HEK293 (cell line): ENCODE data around the gene CDH22.

Experiments
- CTCF ChIA-PET: fragments of 350-600 bp; formaldehyde crosslinking; extraction: SDS; loops from one replicate; lab custom pipeline; 2021; ENCODE audit warnings: antibody characterized with exemption; lab: Yijun Ruan, JAX
- POLR2A ChIA-PET: fragments of 300-600 bp; formaldehyde crosslinking; extraction: SDS; loops from one replicate; lab custom pipeline; 2020; ENCODE audit warnings: antibody characterized with exemption, inconsistent platforms; lab: Yijun Ruan, JAX
- H3K27ac ChIP-seq: fragments of 200-500 bp; sonication (Bioruptor generic); 2 replicates; pipeline ENCODE4 v1.5.1; 2014; ENCODE audit warnings: low read depth, low read length, control low read depth, inconsistent platforms; ENCODE audit errors: extremely low read depth
- H3K36me3 ChIP-seq, 2 experiments: fragments of 200-500 bp in 1 of 2; sonication (Bioruptor generic) in 1 of 2; 1 replicate in 1 of 2; 2 replicates in 1 of 2; pipeline ENCODE4 v1.5.1; 2014 to 2017; ENCODE audit warnings: inconsistent platforms in 2 of 2, low read length in 2 of 2; ENCODE audit not compliant: control insufficient read depth in 2 of 2, insufficient read depth in 1 of 2
- H3K4me1 ChIP-seq: fragments of 200-500 bp; sonication (Bioruptor generic); 2 replicates; pipeline ENCODE4 v1.5.1; 2014; ENCODE audit warnings: mild to moderate bottlenecking, low read length, inconsistent platforms; ENCODE audit not compliant: control insufficient read depth, insufficient read depth
- H3K4me3 ChIP-seq: 2 replicates; pipeline ENCODE4 v1.5.1; 2011; ENCODE audit warnings: low read depth, mild to moderate bottlenecking, control low read depth, low read length, moderate library complexity
- H3K9me3 ChIP-seq: fragments of 200-500 bp; sonication (Bioruptor generic); 2 replicates; pipeline ENCODE4 v1.5.1; 2014; ENCODE audit warnings: low read depth, low read length, inconsistent platforms; ENCODE audit not compliant: control insufficient read depth, insufficient read depth
- EGR2 ChIP-seq: fragments of 450-650 bp; formaldehyde crosslinking; IDR thresholded peaks from 2 replicates; pipeline ENCODE4 v1.5.1; 2016; ENCODE audit warnings: low read depth, missing biosample characterization, missing genetic modification characterization
- OSR2 ChIP-seq: fragments of 450-650 bp; formaldehyde crosslinking; IDR thresholded peaks from 2 replicates; pipeline ENCODE4 v1.5.1; 2016; ENCODE audit warnings: missing biosample characterization, missing genetic modification characterization
- SALL2 ChIP-seq: fragments of 450-650 bp; formaldehyde crosslinking; IDR thresholded peaks from 2 replicates; pipeline ENCODE4 v1.5.0; 2017; ENCODE audit warnings: missing biosample characterization, mild to moderate bottlenecking, missing genetic modification characterization, borderline replicate concordance
- SP7 ChIP-seq: fragments of 450-650 bp; formaldehyde crosslinking; IDR thresholded peaks from 2 replicates; pipeline ENCODE4 v1.5.1; 2016; ENCODE audit warnings: missing biosample characterization, missing genetic modification characterization
- WT1 ChIP-seq: fragments of 450-650 bp; formaldehyde crosslinking; IDR thresholded peaks from 2 replicates; pipeline ENCODE4 v1.5.1; 2016; ENCODE audit warnings: missing biosample characterization, missing genetic modification characterization
- ZBTB8A ChIP-seq: fragments of 450-650 bp; formaldehyde crosslinking; IDR thresholded peaks from 2 replicates; pipeline ENCODE4 v1.5.1; 2016; ENCODE audit warnings: missing biosample characterization, missing genetic modification characterization
- ZFHX2 ChIP-seq: fragments of 450-650 bp; formaldehyde crosslinking; conservative IDR thresholded peaks from 2 replicates; pipeline ENCODE4 v1.5.1; 2016; ENCODE audit warnings: missing biosample characterization, missing genetic modification characterization
- ZIC2 ChIP-seq: fragments of 450-650 bp; formaldehyde crosslinking; IDR thresholded peaks from 2 replicates; pipeline ENCODE4 v1.5.1; 2016; ENCODE audit warnings: missing biosample characterization, missing genetic modification characterization
- ZNF202 ChIP-seq: fragments of 450-650 bp; formaldehyde crosslinking; IDR thresholded peaks from 2 replicates; pipeline ENCODE4 v1.5.1; 2016; ENCODE audit warnings: missing biosample characterization, missing genetic modification characterization, borderline replicate concordance
- ZNF292 ChIP-seq: fragments of 450-650 bp; formaldehyde crosslinking; IDR thresholded peaks from 2 replicates; pipeline ENCODE4 v1.5.1; 2016; ENCODE audit warnings: low read depth, missing biosample characterization, missing genetic modification characterization, borderline replicate concordance
- ZNF423 ChIP-seq: fragments of 450-650 bp; formaldehyde crosslinking; IDR thresholded peaks from 2 replicates; pipeline ENCODE4 v1.5.1; 2016; ENCODE audit warnings: missing biosample characterization, missing genetic modification characterization
- ZNF510 ChIP-seq: fragments of 450-650 bp; formaldehyde crosslinking; IDR thresholded peaks from 2 replicates; pipeline ENCODE4 v1.5.1; 2018; ENCODE audit warnings: mild to moderate bottlenecking, missing genetic modification characterization, missing biosample characterization; ENCODE audit not compliant: insufficient replicate concordance
- ZNF621 ChIP-seq: fragments of 450-650 bp; formaldehyde crosslinking; IDR thresholded peaks from 2 replicates; pipeline ENCODE4 v1.5.1; 2017; ENCODE audit warnings: missing biosample characterization, missing genetic modification characterization
- TF ChIP-seq, protein P1 (sequence below): fragments of 450-650 bp; formaldehyde crosslinking; IDR thresholded peaks from 2 replicates; pipeline ENCODE4 v1.5.1; 2016; ENCODE audit warnings: missing biosample characterization, missing genetic modification characterization, borderline replicate concordance
- TF ChIP-seq, protein P2 (sequence below): fragments of 450-650 bp; formaldehyde crosslinking; IDR thresholded peaks from 2 replicates; pipeline ENCODE4 v1.5.1; 2016; ENCODE audit warnings: missing biosample characterization, missing genetic modification characterization
- TF ChIP-seq, protein P3 (sequence below): fragments of 450-650 bp; formaldehyde crosslinking; IDR thresholded peaks from 2 replicates; pipeline ENCODE4 v1.5.1; 2016; ENCODE audit warnings: missing biosample characterization, missing genetic modification characterization, borderline replicate concordance
- TF ChIP-seq, protein P4 (sequence below): fragments of 450-650 bp; formaldehyde crosslinking; IDR thresholded peaks from 2 replicates; pipeline ENCODE4 v1.5.1; 2017; ENCODE audit warnings: missing biosample characterization, missing genetic modification characterization

Gene CDH22

DNA sequence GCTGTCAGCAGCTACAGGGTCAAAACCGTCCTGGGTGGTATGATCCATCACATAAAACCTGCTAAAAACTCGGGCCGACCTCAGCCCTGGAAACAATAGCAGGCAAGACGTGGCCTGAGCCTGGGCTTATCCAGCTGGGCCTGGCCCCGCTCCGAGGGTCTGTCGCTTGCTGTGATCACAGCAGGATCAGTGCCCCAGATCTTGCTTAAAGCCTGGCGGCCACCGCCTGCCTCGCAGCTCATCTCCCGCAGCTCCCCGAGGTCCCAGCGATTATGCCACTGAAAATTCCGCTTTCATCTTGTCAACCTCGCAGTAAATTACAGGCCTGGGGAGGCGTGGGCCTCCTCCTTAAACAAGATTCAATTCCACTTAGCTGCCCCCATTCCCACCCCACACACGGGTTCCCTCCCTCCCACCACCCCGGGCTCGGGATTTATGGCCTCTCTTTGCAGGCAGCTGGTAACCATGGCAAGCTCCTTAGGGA is 40.1 kb downstream of the CDH22 start:
- no peaks in the 10 kb centered on the region for H3K4me1 ChIP-seq
- H3K36me3 ChIP-seq, result no peaks in the 10 kb centered on the region
- TF ChIP-seq SP7 (tag by site-specific recombination) (peak; percentile 94), ZNF621 (tag by site-specific recombination) (no peak), ZNF292 (tag by site-specific recombination) (no peak), ZNF423 (tag by site-specific recombination) (peak; percentile 67), ZNF202 (no peak), SALL2 (tag by site-specific recombination) (no peak), WT1 (tag by site-specific recombination) (peak; percentile 70), ZBTB8A (tag by site-specific recombination) (peak; percentile 62), ZNF510 (no peak), ZFHX2 (tag by site-specific recombination) (peak; percentile 98), OSR2 (peak; percentile 29; the same call in 1 of the 2 replicates), ZIC2 (tag by site-specific recombination) (peak; percentile 99), EGR2 (tag by site-specific recombination) (peak; percentile 97)
- TF ChIP-seq, protein P1, sequence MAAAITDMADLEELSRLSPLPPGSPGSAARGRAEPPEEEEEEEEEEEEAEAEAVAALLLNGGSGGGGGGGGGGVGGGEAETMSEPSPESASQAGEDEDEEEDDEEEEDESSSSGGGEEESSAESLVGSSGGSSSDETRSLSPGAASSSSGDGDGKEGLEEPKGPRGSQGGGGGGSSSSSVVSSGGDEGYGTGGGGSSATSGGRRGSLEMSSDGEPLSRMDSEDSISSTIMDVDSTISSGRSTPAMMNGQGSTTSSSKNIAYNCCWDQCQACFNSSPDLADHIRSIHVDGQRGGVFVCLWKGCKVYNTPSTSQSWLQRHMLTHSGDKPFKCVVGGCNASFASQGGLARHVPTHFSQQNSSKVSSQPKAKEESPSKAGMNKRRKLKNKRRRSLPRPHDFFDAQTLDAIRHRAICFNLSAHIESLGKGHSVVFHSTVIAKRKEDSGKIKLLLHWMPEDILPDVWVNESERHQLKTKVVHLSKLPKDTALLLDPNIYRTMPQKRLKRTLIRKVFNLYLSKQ (tag by site-specific recombination), result no peak
- TF ChIP-seq, protein P2, sequence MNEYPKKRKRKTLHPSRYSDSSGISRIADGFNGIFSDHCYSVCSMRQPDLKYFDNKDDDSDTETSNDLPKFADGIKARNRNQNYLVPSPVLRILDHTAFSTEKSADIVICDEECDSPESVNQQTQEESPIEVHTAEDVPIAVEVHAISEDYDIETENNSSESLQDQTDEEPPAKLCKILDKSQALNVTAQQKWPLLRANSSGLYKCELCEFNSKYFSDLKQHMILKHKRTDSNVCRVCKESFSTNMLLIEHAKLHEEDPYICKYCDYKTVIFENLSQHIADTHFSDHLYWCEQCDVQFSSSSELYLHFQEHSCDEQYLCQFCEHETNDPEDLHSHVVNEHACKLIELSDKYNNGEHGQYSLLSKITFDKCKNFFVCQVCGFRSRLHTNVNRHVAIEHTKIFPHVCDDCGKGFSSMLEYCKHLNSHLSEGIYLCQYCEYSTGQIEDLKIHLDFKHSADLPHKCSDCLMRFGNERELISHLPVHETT (tag by site-specific recombination), result no peak
- TF ChIP-seq, protein P3, sequence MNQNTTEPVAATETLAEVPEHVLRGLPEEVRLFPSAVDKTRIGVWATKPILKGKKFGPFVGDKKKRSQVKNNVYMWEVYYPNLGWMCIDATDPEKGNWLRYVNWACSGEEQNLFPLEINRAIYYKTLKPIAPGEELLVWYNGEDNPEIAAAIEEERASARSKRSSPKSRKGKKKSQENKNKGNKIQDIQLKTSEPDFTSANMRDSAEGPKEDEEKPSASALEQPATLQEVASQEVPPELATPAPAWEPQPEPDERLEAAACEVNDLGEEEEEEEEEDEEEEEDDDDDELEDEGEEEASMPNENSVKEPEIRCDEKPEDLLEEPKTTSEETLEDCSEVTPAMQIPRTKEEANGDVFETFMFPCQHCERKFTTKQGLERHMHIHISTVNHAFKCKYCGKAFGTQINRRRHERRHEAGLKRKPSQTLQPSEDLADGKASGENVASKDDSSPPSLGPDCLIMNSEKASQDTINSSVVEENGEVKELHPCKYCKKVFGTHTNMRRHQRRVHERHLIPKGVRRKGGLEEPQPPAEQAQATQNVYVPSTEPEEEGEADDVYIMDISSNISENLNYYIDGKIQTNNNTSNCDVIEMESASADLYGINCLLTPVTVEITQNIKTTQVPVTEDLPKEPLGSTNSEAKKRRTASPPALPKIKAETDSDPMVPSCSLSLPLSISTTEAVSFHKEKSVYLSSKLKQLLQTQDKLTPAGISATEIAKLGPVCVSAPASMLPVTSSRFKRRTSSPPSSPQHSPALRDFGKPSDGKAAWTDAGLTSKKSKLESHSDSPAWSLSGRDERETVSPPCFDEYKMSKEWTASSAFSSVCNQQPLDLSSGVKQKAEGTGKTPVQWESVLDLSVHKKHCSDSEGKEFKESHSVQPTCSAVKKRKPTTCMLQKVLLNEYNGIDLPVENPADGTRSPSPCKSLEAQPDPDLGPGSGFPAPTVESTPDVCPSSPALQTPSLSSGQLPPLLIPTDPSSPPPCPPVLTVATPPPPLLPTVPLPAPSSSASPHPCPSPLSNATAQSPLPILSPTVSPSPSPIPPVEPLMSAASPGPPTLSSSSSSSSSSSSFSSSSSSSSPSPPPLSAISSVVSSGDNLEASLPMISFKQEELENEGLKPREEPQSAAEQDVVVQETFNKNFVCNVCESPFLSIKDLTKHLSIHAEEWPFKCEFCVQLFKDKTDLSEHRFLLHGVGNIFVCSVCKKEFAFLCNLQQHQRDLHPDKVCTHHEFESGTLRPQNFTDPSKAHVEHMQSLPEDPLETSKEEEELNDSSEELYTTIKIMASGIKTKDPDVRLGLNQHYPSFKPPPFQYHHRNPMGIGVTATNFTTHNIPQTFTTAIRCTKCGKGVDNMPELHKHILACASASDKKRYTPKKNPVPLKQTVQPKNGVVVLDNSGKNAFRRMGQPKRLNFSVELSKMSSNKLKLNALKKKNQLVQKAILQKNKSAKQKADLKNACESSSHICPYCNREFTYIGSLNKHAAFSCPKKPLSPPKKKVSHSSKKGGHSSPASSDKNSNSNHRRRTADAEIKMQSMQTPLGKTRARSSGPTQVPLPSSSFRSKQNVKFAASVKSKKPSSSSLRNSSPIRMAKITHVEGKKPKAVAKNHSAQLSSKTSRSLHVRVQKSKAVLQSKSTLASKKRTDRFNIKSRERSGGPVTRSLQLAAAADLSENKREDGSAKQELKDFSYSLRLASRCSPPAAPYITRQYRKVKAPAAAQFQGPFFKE (tag by site-specific recombination), result no peak
- TF ChIP-seq, protein P4, sequence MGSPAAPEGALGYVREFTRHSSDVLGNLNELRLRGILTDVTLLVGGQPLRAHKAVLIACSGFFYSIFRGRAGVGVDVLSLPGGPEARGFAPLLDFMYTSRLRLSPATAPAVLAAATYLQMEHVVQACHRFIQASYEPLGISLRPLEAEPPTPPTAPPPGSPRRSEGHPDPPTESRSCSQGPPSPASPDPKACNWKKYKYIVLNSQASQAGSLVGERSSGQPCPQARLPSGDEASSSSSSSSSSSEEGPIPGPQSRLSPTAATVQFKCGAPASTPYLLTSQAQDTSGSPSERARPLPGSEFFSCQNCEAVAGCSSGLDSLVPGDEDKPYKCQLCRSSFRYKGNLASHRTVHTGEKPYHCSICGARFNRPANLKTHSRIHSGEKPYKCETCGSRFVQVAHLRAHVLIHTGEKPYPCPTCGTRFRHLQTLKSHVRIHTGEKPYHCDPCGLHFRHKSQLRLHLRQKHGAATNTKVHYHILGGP (tag by site-specific recombination), result no peak
- POLR2A ChIA-PET, result no interaction called here
- CTCF ChIA-PET, result interaction anchor here (0.6 kb wide), 2 partner anchors 46 to 260 kb away, joined by 3 read pairs; no protein-coding TSS in a partner anchor
- no peak overlapping the region for H3K4me3 ChIP-seq
- no peak overlapping the region for H3K27ac ChIP-seq
- no peaks in the 10 kb centered on the region for H3K9me3 ChIP-seq
